ENCODE measurements around the gene STIM1.

DNA sequence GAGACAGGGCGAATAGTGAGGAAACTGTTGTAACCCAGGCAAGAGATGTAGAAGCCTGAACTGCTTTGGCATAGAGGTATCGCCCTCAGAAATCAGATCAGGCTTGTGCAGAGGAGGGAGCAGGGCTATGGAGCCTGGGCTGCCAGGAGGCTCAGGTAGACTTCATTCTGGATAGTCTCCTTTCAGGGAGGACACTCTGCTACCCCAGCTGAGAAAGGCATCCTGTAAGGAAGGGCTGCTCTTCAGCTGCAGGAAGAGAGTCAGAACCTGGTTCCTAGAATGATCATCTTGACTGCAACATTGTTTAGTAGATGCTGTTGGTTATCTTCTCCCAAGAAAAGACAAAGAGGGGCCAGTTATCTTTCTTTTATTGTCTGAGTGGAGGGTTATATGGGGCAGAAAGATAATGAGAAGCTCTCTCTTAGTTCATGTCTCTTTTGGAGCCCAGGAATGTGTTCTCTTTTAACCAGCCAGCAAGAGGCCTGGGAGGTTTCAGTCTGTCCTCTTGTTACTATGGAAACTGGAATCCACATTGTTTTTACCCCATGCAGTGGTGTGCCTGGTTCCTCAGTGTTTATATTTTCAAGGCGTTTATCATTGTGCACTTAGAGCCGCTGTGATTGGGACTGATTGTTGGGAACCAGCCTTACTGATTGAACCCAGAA lies 95.7 kb downstream of the STIM1 start:
- TF ChIP-seq CTCF (IDR thresholded peaks at IDR 0.05; ENCODE audit: insufficient read depth, low read length, poor library complexity, severe bottlenecking), result no peak
- TF ChIP-seq EZH2phosphoT487 (conservative IDR thresholded peaks at IDR 0.05; ENCODE audit: low read length), result no peak

All from SU-DHL-6 (cell line).